ENCODE results near the gene CRIM1. TPM values are rescaled to one million over a fixed set of nuclear protein-coding genes. Genes with fewer than 3 reads are reported as not detected.
A peak's percentile ranks its signal among the peaks of the same experiment; 100 is the strongest.

Gene CRIM1
- total RNA-seq, 5 donors from 2014 or later (not counting 1 experiment from before 2014, with no cell fraction given), result 2.0 to 5.8 (median 4.2) TPM

DNA sequence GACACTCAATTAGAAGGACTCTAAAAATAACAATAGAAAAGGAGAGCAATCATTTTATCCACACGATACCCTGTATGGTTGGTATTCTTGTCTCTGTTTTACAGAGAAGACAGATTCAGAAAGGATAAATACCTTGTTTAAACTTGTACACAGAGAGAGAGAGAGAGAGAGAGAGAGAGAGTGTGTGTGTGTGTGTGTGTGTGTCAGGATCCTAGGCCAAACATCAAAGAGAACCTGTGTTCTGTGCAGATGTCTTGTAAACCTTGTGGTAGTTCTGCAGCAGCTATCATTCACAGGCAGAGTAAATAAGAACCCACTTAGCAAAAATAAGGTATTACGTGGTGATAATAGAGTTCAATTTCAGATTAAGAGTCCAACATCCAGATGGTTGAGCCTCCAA is 4.3 kb upstream of the CRIM1 start:
- no peaks in the 10 kb centered on the region for H3K36me3 Mint-ChIP-seq
- ChIA-PET CTCF (interaction anchor here (0.6 to 1.4 kb wide), 6 partner anchors 14 to 433 kb away, joined by 3 to 6 read pairs (median 4); no protein-coding TSS in a partner anchor), POLR2A (no interaction called here)
- H3K27me3 Mint-ChIP-seq, result peaks cover 6 to 13% of the 10 kb centered on the region in 2 donors
- Histone ChIP-seq H3K4me1 (ENCODE audit: control insufficient read depth in 1 of 2, extremely low read depth in 1 of 2, insufficient read depth in 2 of 2, low read length in 2 of 2) (peaks cover 0 to 1% of the 10 kb centered on the region in 2 experiments), H3K4me3 (ENCODE audit: control insufficient read depth in 1 of 2, extremely low read depth in 1 of 2, low read length in 1 of 2) (no peak overlapping the region), H3K27ac (ENCODE audit: low read length) (no peak overlapping the region), H3K27me3 (replicated peaks in 1 of 2; ENCODE audit: control insufficient read depth in 2 of 2, extremely low read depth in 1 of 2, insufficient read depth in 2 of 2, low read length in 1 of 2) (peaks cover 0 to 5% of the 10 kb centered on the region in 2 experiments), H3K36me3 (ENCODE audit: control insufficient read depth in 2 of 2, extremely low read depth in 1 of 2, insufficient read depth in 1 of 2, low read length in 1 of 2) (no peaks in the 10 kb centered on the region), H3K9me3 (no peaks in the 10 kb centered on the region)
- H3K9me3 Mint-ChIP-seq, result no peaks in the 10 kb centered on the region
- no peak for ATAC-seq (replicated peaks in 1 of 4)
- no peak overlapping the region for H3K4me3 Mint-ChIP-seq
- no peak for DNase-seq
- peaks cover 12 to 23% (median 13%) of the 10 kb centered on the region in 3 donors for H3K4me1 Mint-ChIP-seq
- no peak overlapping the region for H3K27ac Mint-ChIP-seq
- 60% methylated on average over 1 of the region's 2 CpGs for WGBS (ENCODE audit: insufficient coverage)

GRCh38 chr2:36351736-36352349 is 3.7 kb upstream of the CRIM1 start:
- no peak overlapping the region for H3K4me3 ChIP-seq (ENCODE audit: control insufficient read depth in 1 of 2, extremely low read depth in 1 of 2, low read length in 1 of 2)
- no peak overlapping the region for H3K27ac Mint-ChIP-seq
- H3K27me3 Mint-ChIP-seq, result peaks cover 6 to 13% of the 10 kb centered on the region in 2 donors
- no peaks in the 10 kb centered on the region for H3K36me3 ChIP-seq (ENCODE audit: control insufficient read depth in 2 of 2, extremely low read depth in 1 of 2, insufficient read depth in 1 of 2, low read length in 1 of 2)
- WGBS (ENCODE audit: insufficient coverage), result 58% methylated on average over 4 of the region's 10 CpGs
- ATAC-seq (replicated peaks in 1 of 4) (no peak), DNase-seq (peak in 3 of 35 experiments; percentile 16 to 64 (median 16))
- H3K27ac ChIP-seq (ENCODE audit: low read length), result no peak overlapping the region
- ChIA-PET POLR2A (no interaction called here), CTCF (interaction anchor here (0.5 to 1.5 kb wide), 4 partner anchors 313 to 1495 kb away, joined by 3 to 5 read pairs (median 4); no protein-coding TSS in a partner anchor)
- no peak overlapping the region for H3K4me3 Mint-ChIP-seq
- no peaks in the 10 kb centered on the region for H3K9me3 ChIP-seq
- H3K36me3 Mint-ChIP-seq, result no peaks in the 10 kb centered on the region
- no peaks in the 10 kb centered on the region for H3K9me3 Mint-ChIP-seq
- peaks cover 12 to 23% (median 13%) of the 10 kb centered on the region in 3 donors for H3K4me1 Mint-ChIP-seq
- H3K4me1 ChIP-seq (ENCODE audit: control insufficient read depth in 1 of 2, extremely low read depth in 1 of 2, insufficient read depth in 2 of 2, low read length in 2 of 2), result peaks cover 1 to 6% of the 10 kb centered on the region in 2 experiments
- H3K27me3 ChIP-seq (replicated peaks in 1 of 2; ENCODE audit: control insufficient read depth in 2 of 2, extremely low read depth in 1 of 2, insufficient read depth in 2 of 2, low read length in 1 of 2), result peaks cover 0 to 9% of the 10 kb centered on the region in 2 experiments

- H3K4me1 ChIP-seq (ENCODE audit: control insufficient read depth in 1 of 2, extremely low read depth in 1 of 2, insufficient read depth in 2 of 2, low read length in 2 of 2), result peaks cover 9 to 14% of the 10 kb centered on the region in 2 experiments
- no peaks in the 10 kb centered on the region for H3K36me3 Mint-ChIP-seq
- CTCF ChIA-PET, result interaction anchor here (0.5 to 1.5 kb wide), 12 partner anchors 9 to 1494 kb away, joined by 3 to 6 read pairs (median 3); no protein-coding TSS in a partner anchor
- no peak overlapping the region for H3K27ac ChIP-seq (ENCODE audit: low read length)
- POLR2A ChIA-PET, result interaction anchor here (0.6 to 0.7 kb wide), 2 partner anchors 422 to 1569 kb away, joined by 3 to 7 read pairs; no protein-coding TSS in a partner anchor
- H3K9me3 Mint-ChIP-seq, result no peaks in the 10 kb centered on the region
- no peak overlapping the region for H3K4me3 Mint-ChIP-seq
- no peak overlapping the region for H3K4me3 ChIP-seq (ENCODE audit: control insufficient read depth in 1 of 2, extremely low read depth in 1 of 2, low read length in 1 of 2)
- peaks cover 14 to 21% of the 10 kb centered on the region in 2 donors for H3K27me3 Mint-ChIP-seq
- DNase-seq (no peak), ATAC-seq (replicated peaks in 1 of 4) (no peak)
- H3K27ac Mint-ChIP-seq, result no peak overlapping the region
- H3K4me1 Mint-ChIP-seq, result peaks cover 20 to 31% (median 22%) of the 10 kb centered on the region in 3 donors
- H3K9me3 ChIP-seq, result no peaks in the 10 kb centered on the region
- no peaks in the 10 kb centered on the region for H3K36me3 ChIP-seq (ENCODE audit: control insufficient read depth in 2 of 2, extremely low read depth in 1 of 2, insufficient read depth in 1 of 2, low read length in 1 of 2)
- WGBS (ENCODE audit: insufficient coverage), result no CpG with 5 or more reads among the region's 3 CpGs
- peaks cover 0 to 17% of the 10 kb centered on the region in 2 experiments for H3K27me3 ChIP-seq (replicated peaks in 1 of 2; ENCODE audit: control insufficient read depth in 2 of 2, extremely low read depth in 1 of 2, insufficient read depth in 2 of 2, low read length in 1 of 2)
Measured at GRCh38 chr2:36352701-36353100, 2.9 kb upstream of the CRIM1 start.

DNA sequence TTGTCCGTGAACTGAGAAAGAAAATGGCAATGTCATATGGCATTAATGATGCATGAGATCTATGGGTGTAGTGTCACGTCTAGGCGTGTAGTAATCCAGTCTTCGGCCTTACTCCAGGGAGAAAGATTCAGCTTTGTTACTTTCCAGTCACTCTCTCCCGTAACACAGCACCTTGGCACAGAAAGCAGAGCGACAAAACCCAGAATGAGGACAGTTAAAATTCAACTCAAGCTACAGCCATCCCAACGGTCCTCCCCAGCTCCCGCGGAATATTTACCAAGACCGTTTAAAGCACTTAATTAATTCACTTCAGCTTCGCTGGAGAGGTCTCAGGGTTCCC is 797 bp upstream of the CRIM1 start:
- peaks cover 0 to 21% of the 10 kb centered on the region in 2 experiments for H3K27me3 ChIP-seq (replicated peaks in 1 of 2; ENCODE audit: control insufficient read depth in 2 of 2, extremely low read depth in 1 of 2, insufficient read depth in 2 of 2, low read length in 1 of 2)
- no peak overlapping the region for H3K27ac ChIP-seq (ENCODE audit: low read length)
- ChIA-PET CTCF (no interaction called here), POLR2A (no interaction called here)
- no peaks in the 10 kb centered on the region for H3K36me3 ChIP-seq (ENCODE audit: control insufficient read depth in 2 of 2, extremely low read depth in 1 of 2, insufficient read depth in 1 of 2, low read length in 1 of 2)
- peaks cover 11 to 17% of the 10 kb centered on the region in 2 experiments for H3K4me1 ChIP-seq (ENCODE audit: control insufficient read depth in 1 of 2, extremely low read depth in 1 of 2, insufficient read depth in 2 of 2, low read length in 2 of 2)
- H3K9me3 ChIP-seq, result no peaks in the 10 kb centered on the region
- Mint-ChIP-seq H3K4me1 (peaks cover 31 to 46% (median 34%) of the 10 kb centered on the region in 3 donors), H3K27me3 (peaks cover 29 to 33% of the 10 kb centered on the region in 2 donors), H3K4me3 (peak overlapping the region; percentile 62 to 94 (median 80)), H3K9me3 (no peaks in the 10 kb centered on the region), H3K36me3 (no peaks in the 10 kb centered on the region), H3K27ac (no peak overlapping the region)
- WGBS (ENCODE audit: insufficient coverage), result 63% methylated on average over 7 of the region's 11 CpGs
- ATAC-seq (replicated peaks in 1 of 4) (no peak), DNase-seq (no peak)
- H3K4me3 ChIP-seq (ENCODE audit: control insufficient read depth in 1 of 2, extremely low read depth in 1 of 2, low read length in 1 of 2), result no peak overlapping the region

GRCh38 chr2:36355890-36356297 is 316 bp downstream of the CRIM1 start:
- POLR2A ChIA-PET, result interaction anchor here in 1 of 2 donors (0.6 kb wide), 2 partner anchors 191 to 378 kb away, joined by 7 to 10 read pairs; no protein-coding TSS in a partner anchor
- H3K4me1 ChIP-seq (ENCODE audit: control insufficient read depth in 1 of 2, extremely low read depth in 1 of 2, insufficient read depth in 2 of 2, low read length in 2 of 2), result peaks cover 11 to 17% of the 10 kb centered on the region in 2 experiments
- peaks cover 39 to 40% of the 10 kb centered on the region in 2 donors for H3K27me3 Mint-ChIP-seq
- CTCF ChIA-PET, result no interaction called here
- H3K9me3 ChIP-seq, result no peaks in the 10 kb centered on the region
- no peak overlapping the region for H3K27ac ChIP-seq (ENCODE audit: low read length)
- DNase-seq (peak in 1 of 35 experiments; percentile 20), ATAC-seq (replicated peaks in 1 of 4) (peak; percentile 53 to 59 (median 56))
- peak overlapping the region in 2 of 3 donors; percentile 23 to 94 for H3K4me3 Mint-ChIP-seq
- H3K36me3 Mint-ChIP-seq, result no peaks in the 10 kb centered on the region
- no peaks in the 10 kb centered on the region for H3K9me3 Mint-ChIP-seq
- no peaks in the 10 kb centered on the region for H3K36me3 ChIP-seq (ENCODE audit: control insufficient read depth in 2 of 2, extremely low read depth in 1 of 2, insufficient read depth in 1 of 2, low read length in 1 of 2)
- H3K27me3 ChIP-seq (replicated peaks in 1 of 2; ENCODE audit: control insufficient read depth in 2 of 2, extremely low read depth in 1 of 2, insufficient read depth in 2 of 2, low read length in 1 of 2), result peaks cover 0 to 22% of the 10 kb centered on the region in 2 experiments
- no peak overlapping the region for H3K27ac Mint-ChIP-seq
- peak overlapping the region; percentile 50 to 85 for H3K4me3 ChIP-seq (ENCODE audit: control insufficient read depth in 1 of 2, extremely low read depth in 1 of 2, low read length in 1 of 2)
- peaks cover 31 to 46% (median 34%) of the 10 kb centered on the region in 3 donors for H3K4me1 Mint-ChIP-seq
- WGBS (ENCODE audit: insufficient coverage), result 0% methylated on average over 33 of the region's 55 CpGs

DNA sequence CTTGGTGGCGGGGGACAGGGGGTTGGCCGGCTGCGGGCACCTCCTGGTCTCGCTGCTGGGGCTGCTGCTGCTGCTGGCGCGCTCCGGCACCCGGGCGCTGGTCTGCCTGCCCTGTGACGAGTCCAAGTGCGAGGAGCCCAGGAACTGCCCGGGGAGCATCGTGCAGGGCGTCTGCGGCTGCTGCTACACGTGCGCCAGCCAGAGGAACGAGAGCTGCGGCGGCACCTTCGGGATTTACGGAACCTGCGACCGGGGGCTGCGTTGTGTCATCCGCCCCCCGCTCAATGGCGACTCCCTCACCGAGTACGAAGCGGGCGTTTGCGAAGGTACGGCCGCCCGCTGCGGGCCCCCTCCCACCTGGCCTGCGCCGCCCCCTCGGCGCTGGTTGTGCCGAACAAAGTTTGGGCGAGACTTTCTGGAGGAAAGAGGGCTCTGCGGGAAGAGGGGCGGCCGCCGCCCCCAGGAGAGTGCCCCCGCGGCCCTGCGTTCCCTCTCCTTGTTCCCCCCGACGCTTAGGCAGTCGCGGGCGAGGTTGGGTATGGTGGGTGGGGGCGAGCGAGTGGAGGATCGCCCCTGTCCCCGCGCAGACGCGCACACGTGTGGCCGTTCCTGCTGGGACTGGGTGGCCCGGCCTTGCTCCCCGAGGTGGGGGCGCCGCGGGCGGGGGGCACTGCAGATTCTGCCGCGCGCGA is 866 bp downstream of the CRIM1 start:
- Mint-ChIP-seq H3K36me3 (no peaks in the 10 kb centered on the region), H3K4me1 (peaks cover 31 to 46% (median 34%) of the 10 kb centered on the region in 3 donors), H3K27me3 (peaks cover 44 to 45% of the 10 kb centered on the region in 2 donors), H3K4me3 (peak overlapping the region; percentile 70 to 94 (median 79)), H3K9me3 (no peaks in the 10 kb centered on the region), H3K27ac (no peak overlapping the region)
- peak in 18 of 35 experiments; percentile 4 to 41 (median 21) for DNase-seq
- ChIA-PET POLR2A (interaction anchor here in 1 of 2 donors (0.6 kb wide), 1 partner anchor 190 kb away, joined by 10 read pairs; no protein-coding TSS in a partner anchor), CTCF (no interaction called here)
- H3K27me3 ChIP-seq (replicated peaks in 1 of 2; ENCODE audit: control insufficient read depth in 2 of 2, extremely low read depth in 1 of 2, insufficient read depth in 2 of 2, low read length in 1 of 2), result peaks cover 0 to 22% of the 10 kb centered on the region in 2 experiments
- ATAC-seq (replicated peaks in 1 of 4), result peak in 3 of 4 experiments; percentile 6 to 41 (median 36)
- no peaks in the 10 kb centered on the region for H3K36me3 ChIP-seq (ENCODE audit: control insufficient read depth in 2 of 2, extremely low read depth in 1 of 2, insufficient read depth in 1 of 2, low read length in 1 of 2)
- WGBS (ENCODE audit: insufficient coverage), result under 1% methylated on average over 69 of the region's 74 CpGs
- no peak overlapping the region for H3K27ac ChIP-seq (ENCODE audit: low read length)
- no peaks in the 10 kb centered on the region for H3K9me3 ChIP-seq
- peaks cover 11 to 17% of the 10 kb centered on the region in 2 experiments for H3K4me1 ChIP-seq (ENCODE audit: control insufficient read depth in 1 of 2, extremely low read depth in 1 of 2, insufficient read depth in 2 of 2, low read length in 2 of 2)
- peak overlapping the region; percentile 50 to 85 for H3K4me3 ChIP-seq (ENCODE audit: control insufficient read depth in 1 of 2, extremely low read depth in 1 of 2, low read length in 1 of 2)

Data from T-cell (primary cell).